ENCODE measurements around the gene TRERF1. TPM values are rescaled to one million over a fixed set of nuclear protein-coding genes. Genes with fewer than 3 reads are reported as not detected.

TRERF1 gene
- total and polyA plus RNA-seq, 3 donors from 2014 or later = 13.7 to 49.1 (median 40.4) TPM

GRCh38 chr6:42434237-42434636 is 17.5 kb downstream of the TRERF1 start:
- no peak for TF ChIP-seq POLR2A (IDR thresholded peaks at IDR 0.05)
- no peak for TF ChIP-seq CTCF (IDR thresholded peaks at IDR 0.05)
- H3K36me3 ChIP-seq (ENCODE audit: low read depth, missing control alignments) = no peaks in the 10 kb centered on the region
- DNase-seq = no peak
- H3K4me3 ChIP-seq = no peak overlapping the region
- H3K9me3 ChIP-seq = no peaks in the 10 kb centered on the region
- WGBS, 2 donors = 86 to 90% methylated on average over 2 of the region's 2 CpGs
- H3K27me3 ChIP-seq = no peaks in the 10 kb centered on the region
- H3K4me1 ChIP-seq = peaks cover 7% of the 10 kb centered on the region
- intact Hi-C loops (cut with DNase I; ENCODE audit: low total_unique reads) = no loop called here
- H3K27ac ChIP-seq = no peak overlapping the region

- TF ChIP-seq CTCF (IDR thresholded peaks at IDR 0.05) = no peak
- TF ChIP-seq POLR2A (IDR thresholded peaks at IDR 0.05) = no peak
- Histone ChIP-seq H3K27me3 (no peaks in the 10 kb centered on the region), H3K36me3 (ENCODE audit: low read depth, missing control alignments) (no peaks in the 10 kb centered on the region), H3K27ac (no peak overlapping the region), H3K9me3 (no peaks in the 10 kb centered on the region), H3K4me3 (no peak overlapping the region), H3K4me1 (peaks cover 9% of the 10 kb centered on the region)
- no peak for DNase-seq
- intact Hi-C loops (cut with DNase I; ENCODE audit: low total_unique reads) = no loop called here
- 98 to 100% methylated on average over 2 of the region's 2 CpGs for WGBS, 2 donors
Measured at GRCh38 chr6:42433409-42433808, 18.3 kb downstream of the TRERF1 start.

GRCh38 chr6:42431877-42432276 is 19.8 kb downstream of the TRERF1 start:
- no peak overlapping the region for H3K27ac ChIP-seq
- no peak overlapping the region for H3K4me3 ChIP-seq
- intact Hi-C loops (cut with DNase I; ENCODE audit: low total_unique reads) = no loop called here
- WGBS, 2 donors = 91 to 98% methylated on average over 3 of the region's 3 CpGs
- TF ChIP-seq POLR2A (IDR thresholded peaks at IDR 0.05) (no peak), CTCF (IDR thresholded peaks at IDR 0.05) (no peak)
- no peaks in the 10 kb centered on the region for H3K9me3 ChIP-seq
- no peak for DNase-seq
- H3K4me1 ChIP-seq = peaks cover 10% of the 10 kb centered on the region
- H3K27me3 ChIP-seq = no peaks in the 10 kb centered on the region
- no peaks in the 10 kb centered on the region for H3K36me3 ChIP-seq (ENCODE audit: low read depth, missing control alignments)

GRCh38 chr6:42431356-42431755 is 20.4 kb downstream of the TRERF1 start:
- Histone ChIP-seq H3K4me3 (no peak overlapping the region), H3K27me3 (no peaks in the 10 kb centered on the region), H3K9me3 (no peaks in the 10 kb centered on the region), H3K36me3 (ENCODE audit: low read depth, missing control alignments) (no peaks in the 10 kb centered on the region), H3K4me1 (peaks cover 10% of the 10 kb centered on the region), H3K27ac (no peak overlapping the region)
- DNase-seq = no peak
- TF ChIP-seq CTCF (IDR thresholded peaks at IDR 0.05) (no peak), POLR2A (IDR thresholded peaks at IDR 0.05) (no peak)
- intact Hi-C loops (cut with DNase I; ENCODE audit: low total_unique reads) = no loop called here
- 90 to 98% methylated on average over 3 of the region's 3 CpGs for WGBS, 2 donors

GRCh38 chr6:42429836-42430235 is 21.9 kb downstream of the TRERF1 start:
- DNase-seq = no peak
- 94 to 96% methylated on average over 7 of the region's 7 CpGs for WGBS, 2 donors
- H3K36me3 ChIP-seq (ENCODE audit: low read depth, missing control alignments) = no peaks in the 10 kb centered on the region
- no peak overlapping the region for H3K4me3 ChIP-seq
- no peaks in the 10 kb centered on the region for H3K9me3 ChIP-seq
- H3K4me1 ChIP-seq = peaks cover 10% of the 10 kb centered on the region
- intact Hi-C loops (cut with DNase I; ENCODE audit: low total_unique reads) = no loop called here
- no peak overlapping the region for H3K27ac ChIP-seq
- no peaks in the 10 kb centered on the region for H3K27me3 ChIP-seq
- TF ChIP-seq POLR2A (IDR thresholded peaks at IDR 0.05) (no peak), CTCF (IDR thresholded peaks at IDR 0.05) (no peak)

Data from testis (tissue), 3 donors.